NCI-H2196 (cell line): Measurements from ENCODE around the gene OR51S1.
"Not testable (repeated sequence)": the region's sequence is repeated elsewhere in the genome, so short reads cannot be mapped to it uniquely, and the experiment has no call there.

ENCODE experiments used
- DNase-seq: peaks from one replicate; lab custom pipeline; 2025; ENCODE audit not compliant: unreplicated experiment; lab: John Stamatoyannopoulos, UW

The OR51S1 gene

GRCh38 chr11:4848908-4849532 lies at the start of gene OR51S1:
OR51S1 (minus strand) TSS chr11:4849208; CDS start chr11:4849208, 0 bp downstream.
- no peak for DNase-seq

- DNase-seq, result peak; percentile 21
Measured at GRCh38 chr11:4891996-4892640, 43.1 kb upstream of the OR51S1 start.

- no peak for DNase-seq
Measured at GRCh38 chr11:4890279-4890678, 41.3 kb upstream of the OR51S1 start.

- DNase-seq, result no peak
Measured at GRCh38 chr11:4887591-4887990, 38.6 kb upstream of the OR51S1 start.

GRCh38 chr11:4886186-4886585 lies 37.2 kb upstream of the OR51S1 start:
- DNase-seq, result no peak

GRCh38 chr11:4884361-4884760 lies 35.4 kb upstream of the OR51S1 start:
- no peak for DNase-seq

- DNase-seq, result no peak
Measured at GRCh38 chr11:4882543-4882942, 33.5 kb upstream of the OR51S1 start.

GRCh38 chr11:4881860-4882500 lies 33.0 kb upstream of the OR51S1 start, which contains the start of gene OR51T1:
OR51T1 (plus strand) TSS chr11:4881900; CDS start chr11:4881900, 0 bp downstream.
- DNase-seq, result no peak

- DNase-seq, result no peak
Measured at GRCh38 chr11:4881188-4881587, 32.2 kb upstream of the OR51S1 start.

GRCh38 chr11:4865855-4866254 lies 16.8 kb upstream of the OR51S1 start:
- DNase-seq, result no peak

- no peak for DNase-seq
Measured at GRCh38 chr11:4863876-4864275, 14.9 kb upstream of the OR51S1 start.

- no peak for DNase-seq
Measured at GRCh38 chr11:4862447-4863236, 13.6 kb upstream of the OR51S1 start.

GRCh38 chr11:4854286-4854685 lies 5.3 kb upstream of the OR51S1 start:
- DNase-seq, result not testable (repeated sequence)

GRCh38 chr11:4851033-4851432 lies 2.0 kb upstream of the OR51S1 start:
- DNase-seq, result no peak

GRCh38 chr11:4839851-4840549 lies 9.0 kb downstream of the OR51S1 start:
- DNase-seq, result peak; percentile 10

GRCh38 chr11:4830909-4831308 lies 18.1 kb downstream of the OR51S1 start:
- no peak for DNase-seq

- DNase-seq, result peak; percentile 13
Measured at GRCh38 chr11:4830346-4830745, 18.7 kb downstream of the OR51S1 start.

GRCh38 chr11:4826425-4826824 lies 22.6 kb downstream of the OR51S1 start:
- DNase-seq, result peak; percentile 13

GRCh38 chr11:4825132-4825531 lies 23.9 kb downstream of the OR51S1 start:
- no peak for DNase-seq

- DNase-seq, result no peak
Measured at GRCh38 chr11:4821021-4821420, 28.0 kb downstream of the OR51S1 start, which contains the start of gene OR51F2. OR51F2 (plus strand) TSS chr11:4821321; CDS start chr11:4821422, 101 bp downstream.

GRCh38 chr11:4809246-4809645 lies 39.8 kb downstream of the OR51S1 start:
- no peak for DNase-seq
